Anterior cingulate cortex (tissue), 58 donors: ENCODE measurements around the gene ADCY9.

Experiments
- DNase-seq, 58 donors: peaks; one replicate each; lab custom pipeline; 2025; lab: John Stamatoyannopoulos, UW

ADCY9 gene

GRCh38 chr16:4124535-4125294 lies 8.5 kb upstream of the ADCY9 start:
- DNase-seq: no peak

GRCh38 chr16:4123616-4124300 lies 7.5 kb upstream of the ADCY9 start:
- DNase-seq: no peak

- no peak for DNase-seq
Measured at GRCh38 chr16:4120176-4120575, 3.9 kb upstream of the ADCY9 start.

- no peak for DNase-seq
Measured at GRCh38 chr16:4117250-4117578, 972 bp upstream of the ADCY9 start.

GRCh38 chr16:4115949-4116318 lies 308 bp downstream of the ADCY9 start:
- DNase-seq: no peak

- peak in 18 of 58 donors; percentile 9 to 48 (median 20) for DNase-seq
Measured at GRCh38 chr16:4115209-4115948, 863 bp downstream of the ADCY9 start.

- peak in 14 of 58 donors; percentile 8 to 47 (median 18) for DNase-seq
Measured at GRCh38 chr16:4114257-4115208, 1.7 kb downstream of the ADCY9 start.

GRCh38 chr16:4113358-4114256 lies 2.6 kb downstream of the ADCY9 start:
- DNase-seq: no peak

- DNase-seq: no peak
Measured at GRCh38 chr16:4111748-4112696, 4.2 kb downstream of the ADCY9 start.

GRCh38 chr16:4110680-4111079 lies 5.6 kb downstream of the ADCY9 start:
- no peak for DNase-seq

GRCh38 chr16:4110065-4110464 lies 6.2 kb downstream of the ADCY9 start:
- DNase-seq: no peak

GRCh38 chr16:4109250-4109736 lies 6.9 kb downstream of the ADCY9 start:
- peak in 4 of 58 donors; percentile 6 to 40 (median 16) for DNase-seq

GRCh38 chr16:4106516-4106915 lies 9.7 kb downstream of the ADCY9 start:
- peak in 5 of 58 donors; percentile 6 to 42 (median 32) for DNase-seq

GRCh38 chr16:4105848-4106247 lies 10.4 kb downstream of the ADCY9 start:
- no peak for DNase-seq

- no peak for DNase-seq
Measured at GRCh38 chr16:4103745-4104144, 12.5 kb downstream of the ADCY9 start.

- no peak for DNase-seq
Measured at GRCh38 chr16:4101421-4102219, 14.6 kb downstream of the ADCY9 start.

- no peak for DNase-seq
Measured at GRCh38 chr16:4098501-4098900, 17.7 kb downstream of the ADCY9 start.
